ENCODE results near the gene PPP1R11. TPM values are rescaled to one million over a fixed set of nuclear protein-coding genes. Genes with fewer than 3 reads are reported as not detected.
A peak's percentile ranks its signal among the peaks of the same experiment; 100 is the strongest.

Gene PPP1R11
- total and polyA plus RNA-seq, 9 of the 15 experiments (the other 6 are each of a cell fraction or from before 2014, with no cell fraction given) = 17.8 to 94.8 (median 44.6) TPM

DNA sequence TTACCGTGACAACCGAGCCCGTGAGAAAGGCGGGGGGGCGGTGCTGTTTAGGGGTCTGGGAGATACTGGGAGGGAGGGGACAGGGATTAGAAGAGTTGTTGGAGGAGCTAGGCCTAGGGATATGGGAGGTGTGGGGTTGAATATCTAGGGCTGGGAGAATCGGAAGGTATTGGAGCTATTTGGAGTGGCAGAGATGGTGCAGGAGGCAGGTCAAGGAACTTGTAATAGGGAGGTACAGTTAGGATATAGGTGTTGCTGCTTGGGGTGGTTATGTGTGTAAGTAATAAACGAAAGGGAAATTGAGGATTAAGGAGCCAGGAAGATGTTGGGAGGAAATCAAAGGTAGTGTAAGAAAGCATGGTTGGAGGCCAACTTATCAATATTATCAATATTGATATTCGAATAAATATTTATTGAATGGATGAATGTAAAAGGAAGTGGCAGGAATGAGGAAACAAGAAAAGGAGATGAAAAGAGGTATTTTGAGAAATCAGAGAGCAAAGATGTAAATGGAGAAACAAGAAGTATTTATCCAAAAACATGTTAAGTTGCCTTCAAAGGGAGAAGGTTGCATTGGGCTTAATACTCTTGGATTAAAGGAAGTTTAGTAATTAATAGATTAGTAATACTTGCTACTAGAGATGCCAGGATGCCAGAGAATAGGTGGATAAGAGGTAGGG is 602 bp downstream of the PPP1R11 start (continued):
- TF ChIP-seq, protein P1, sequence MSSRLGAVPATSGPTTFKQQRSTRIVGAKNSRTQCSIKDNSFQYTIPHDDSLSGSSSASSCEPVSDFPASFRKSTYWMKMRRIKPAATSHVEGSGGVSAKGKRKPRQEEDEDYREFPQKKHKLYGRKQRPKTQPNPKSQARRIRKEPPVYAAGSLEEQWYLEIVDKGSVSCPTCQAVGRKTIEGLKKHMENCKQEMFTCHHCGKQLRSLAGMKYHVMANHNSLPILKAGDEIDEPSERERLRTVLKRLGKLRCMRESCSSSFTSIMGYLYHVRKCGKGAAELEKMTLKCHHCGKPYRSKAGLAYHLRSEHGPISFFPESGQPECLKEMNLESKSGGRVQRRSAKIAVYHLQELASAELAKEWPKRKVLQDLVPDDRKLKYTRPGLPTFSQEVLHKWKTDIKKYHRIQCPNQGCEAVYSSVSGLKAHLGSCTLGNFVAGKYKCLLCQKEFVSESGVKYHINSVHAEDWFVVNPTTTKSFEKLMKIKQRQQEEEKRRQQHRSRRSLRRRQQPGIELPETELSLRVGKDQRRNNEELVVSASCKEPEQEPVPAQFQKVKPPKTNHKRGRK (tag; IDR thresholded peaks at IDR 0.05) = peak; percentile 87
- TF ChIP-seq NONO (IDR thresholded peaks at IDR 0.05; ENCODE audit: low read depth in 2 of 2, low read length in 1 of 2) = no peak
- TF ChIP-seq ZNF224 (CRISPR knock-in tag; IDR thresholded peaks at IDR 0.05) = no peak
- TF ChIP-seq, protein P2, sequence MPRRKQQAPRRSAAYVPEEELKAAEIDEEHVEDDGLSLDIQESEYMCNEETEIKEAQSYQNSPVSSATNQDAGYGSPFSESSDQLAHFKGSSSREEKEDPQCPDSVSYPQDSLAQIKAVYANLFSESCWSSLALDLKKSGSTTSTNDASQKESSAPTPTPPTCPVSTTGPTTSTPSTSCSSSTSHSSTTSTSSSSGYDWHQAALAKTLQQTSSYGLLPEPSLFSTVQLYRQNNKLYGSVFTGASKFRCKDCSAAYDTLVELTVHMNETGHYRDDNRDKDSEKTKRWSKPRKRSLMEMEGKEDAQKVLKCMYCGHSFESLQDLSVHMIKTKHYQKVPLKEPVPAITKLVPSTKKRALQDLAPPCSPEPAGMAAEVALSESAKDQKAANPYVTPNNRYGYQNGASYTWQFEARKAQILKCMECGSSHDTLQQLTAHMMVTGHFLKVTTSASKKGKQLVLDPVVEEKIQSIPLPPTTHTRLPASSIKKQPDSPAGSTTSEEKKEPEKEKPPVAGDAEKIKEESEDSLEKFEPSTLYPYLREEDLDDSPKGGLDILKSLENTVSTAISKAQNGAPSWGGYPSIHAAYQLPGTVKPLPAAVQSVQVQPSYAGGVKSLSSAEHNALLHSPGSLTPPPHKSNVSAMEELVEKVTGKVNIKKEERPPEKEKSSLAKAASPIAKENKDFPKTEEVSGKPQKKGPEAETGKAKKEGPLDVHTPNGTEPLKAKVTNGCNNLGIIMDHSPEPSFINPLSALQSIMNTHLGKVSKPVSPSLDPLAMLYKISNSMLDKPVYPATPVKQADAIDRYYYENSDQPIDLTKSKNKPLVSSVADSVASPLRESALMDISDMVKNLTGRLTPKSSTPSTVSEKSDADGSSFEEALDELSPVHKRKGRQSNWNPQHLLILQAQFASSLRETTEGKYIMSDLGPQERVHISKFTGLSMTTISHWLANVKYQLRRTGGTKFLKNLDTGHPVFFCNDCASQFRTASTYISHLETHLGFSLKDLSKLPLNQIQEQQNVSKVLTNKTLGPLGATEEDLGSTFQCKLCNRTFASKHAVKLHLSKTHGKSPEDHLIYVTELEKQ (CRISPR knock-in tag; IDR thresholded peaks at IDR 0.05) = no peak
- TF ChIP-seq SMARCA4 (IDR thresholded peaks at IDR 0.05) = 0 out of 2 replicates have a peak, but pooled peaks have one; percentile 33
- TF ChIP-seq, protein P3, sequence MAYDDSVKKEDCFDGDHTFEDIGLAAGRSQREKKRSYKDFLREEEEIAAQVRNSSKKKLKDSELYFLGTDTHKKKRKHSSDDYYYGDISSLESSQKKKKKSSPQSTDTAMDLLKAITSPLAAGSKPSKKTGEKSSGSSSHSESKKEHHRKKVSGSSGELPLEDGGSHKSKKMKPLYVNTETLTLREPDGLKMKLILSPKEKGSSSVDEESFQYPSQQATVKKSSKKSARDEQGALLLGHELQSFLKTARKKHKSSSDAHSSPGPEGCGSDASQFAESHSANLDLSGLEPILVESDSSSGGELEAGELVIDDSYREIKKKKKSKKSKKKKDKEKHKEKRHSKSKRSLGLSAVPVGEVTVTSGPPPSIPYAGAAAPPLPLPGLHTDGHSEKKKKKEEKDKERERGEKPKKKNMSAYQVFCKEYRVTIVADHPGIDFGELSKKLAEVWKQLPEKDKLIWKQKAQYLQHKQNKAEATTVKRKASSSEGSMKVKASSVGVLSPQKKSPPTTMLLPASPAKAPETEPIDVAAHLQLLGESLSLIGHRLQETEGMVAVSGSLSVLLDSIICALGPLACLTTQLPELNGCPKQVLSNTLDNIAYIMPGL (CRISPR knock-in tag; IDR thresholded peaks at IDR 0.05) = no peak
- TF ChIP-seq SMARCA5 (IDR thresholded peaks at IDR 0.05) = peak; percentile 62; the same call in 1 of the 2 replicates
- no peak for TF ChIP-seq TEAD2 (tag; IDR thresholded peaks at IDR 0.05)
- no peak for TF ChIP-seq ZNF785 (CRISPR knock-in tag; IDR thresholded peaks at IDR 0.05)
- TF ChIP-seq TRIM24 (IDR thresholded peaks at IDR 0.05) = no peak
- no peak for TF ChIP-seq MYNN (IDR thresholded peaks at IDR 0.05)
- TF ChIP-seq MYNN (CRISPR knock-in tag; IDR thresholded peaks at IDR 0.05) = no peak; the same call in 1 of the 2 replicates
- no peak for TF ChIP-seq RAD51 (IDR thresholded peaks at IDR 0.05; ENCODE audit: borderline replicate concordance, low read depth)
- no peak for TF ChIP-seq RHOXF2B (CRISPR knock-in tag; conservative IDR thresholded peaks at IDR 0.05)
- no peak for TF ChIP-seq SMC3 (conservative IDR thresholded peaks at IDR 0.05; ENCODE audit: insufficient read depth, low read depth, low read length)
- no peak for TF ChIP-seq TBP (optimal IDR thresholded peaks at IDR 0.05; ENCODE audit: low read depth, low read length)
- no peak for TF ChIP-seq ZNF124 (CRISPR knock-in tag; IDR thresholded peaks at IDR 0.05)
- TF ChIP-seq, protein P4, sequence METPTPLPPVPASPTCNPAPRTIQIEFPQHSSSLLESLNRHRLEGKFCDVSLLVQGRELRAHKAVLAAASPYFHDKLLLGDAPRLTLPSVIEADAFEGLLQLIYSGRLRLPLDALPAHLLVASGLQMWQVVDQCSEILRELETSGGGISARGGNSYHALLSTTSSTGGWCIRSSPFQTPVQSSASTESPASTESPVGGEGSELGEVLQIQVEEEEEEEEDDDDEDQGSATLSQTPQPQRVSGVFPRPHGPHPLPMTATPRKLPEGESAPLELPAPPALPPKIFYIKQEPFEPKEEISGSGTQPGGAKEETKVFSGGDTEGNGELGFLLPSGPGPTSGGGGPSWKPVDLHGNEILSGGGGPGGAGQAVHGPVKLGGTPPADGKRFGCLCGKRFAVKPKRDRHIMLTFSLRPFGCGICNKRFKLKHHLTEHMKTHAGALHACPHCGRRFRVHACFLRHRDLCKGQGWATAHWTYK (CRISPR knock-in tag; IDR thresholded peaks at IDR 0.05) = no peak
- TF ChIP-seq, protein P5, sequence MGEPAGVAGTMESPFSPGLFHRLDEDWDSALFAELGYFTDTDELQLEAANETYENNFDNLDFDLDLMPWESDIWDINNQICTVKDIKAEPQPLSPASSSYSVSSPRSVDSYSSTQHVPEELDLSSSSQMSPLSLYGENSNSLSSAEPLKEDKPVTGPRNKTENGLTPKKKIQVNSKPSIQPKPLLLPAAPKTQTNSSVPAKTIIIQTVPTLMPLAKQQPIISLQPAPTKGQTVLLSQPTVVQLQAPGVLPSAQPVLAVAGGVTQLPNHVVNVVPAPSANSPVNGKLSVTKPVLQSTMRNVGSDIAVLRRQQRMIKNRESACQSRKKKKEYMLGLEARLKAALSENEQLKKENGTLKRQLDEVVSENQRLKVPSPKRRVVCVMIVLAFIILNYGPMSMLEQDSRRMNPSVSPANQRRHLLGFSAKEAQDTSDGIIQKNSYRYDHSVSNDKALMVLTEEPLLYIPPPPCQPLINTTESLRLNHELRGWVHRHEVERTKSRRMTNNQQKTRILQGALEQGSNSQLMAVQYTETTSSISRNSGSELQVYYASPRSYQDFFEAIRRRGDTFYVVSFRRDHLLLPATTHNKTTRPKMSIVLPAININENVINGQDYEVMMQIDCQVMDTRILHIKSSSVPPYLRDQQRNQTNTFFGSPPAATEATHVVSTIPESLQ (CRISPR knock-in tag; IDR thresholded peaks at IDR 0.05) = no peak
- no peak for TF ChIP-seq PHTF2 (CRISPR knock-in tag; IDR thresholded peaks at IDR 0.05)
